Pancreas (tissue), 10 donors: Measurements from ENCODE around the gene QPCT. TPM values are rescaled to one million over a fixed set of nuclear protein-coding genes. Genes with fewer than 3 reads are reported as not detected.

ENCODE experiments used
- ATAC-seq, 4 donors: fragments of 200-7000 bp; cut with Tn5 transposase; one replicate each; pipeline versions ENCODE4 v1.8.0 to v1.9.1; 2020; ENCODE audit warnings: mild to moderate bottlenecking in 4 of 4, moderate library complexity in 4 of 4
- DNase-seq, 6 donors: peaks; one replicate each; pipeline ENCODE4 v3.0.0-alpha.2; 2020
- FAIRE-seq: peaks from 2 replicates; lab custom pipeline; 2012; peaks lifted over from hg19 to GRCh38; lab: Jason Lieb, UNC
- H3K27ac ChIP-seq, 4 donors: fragments of 200-600 bp; sonication (generic); 1 replicate in 3 of 4; 2 replicates in 1 of 4; pipeline versions ENCODE4 v1.5.0 to v1.8.0; 2020
- H3K27me3 ChIP-seq, 4 donors: fragments of 200-600 bp; one replicate each; pipeline ENCODE4 v1.8.0; 2021
- H3K36me3 ChIP-seq, 3 donors: fragments of 200-600 bp; sonication (generic) in 1 of 3; one replicate each; pipeline versions ENCODE4 v1.5.0 to v1.8.0; 2020 to 2021
- H3K4me1 ChIP-seq, 3 donors: fragments of 200-600 bp; one replicate each; pipeline ENCODE4 v1.8.0; 2021
- H3K4me3 ChIP-seq, 4 donors: fragments of 200-600 bp; sonication (generic) in 2 of 4; one replicate each; pipeline versions ENCODE4 v1.5.0 to v1.8.0; 2020 to 2021
- H3K9me3 ChIP-seq, 4 donors: fragments of 200-600 bp; one replicate each; pipeline ENCODE4 v1.8.0; 2021
- CTCF ChIP-seq, 4 donors: fragments of 200-600 bp; sonication (generic) in 3 of 4; IDR thresholded peaks; one replicate each; pipeline versions ENCODE4 v1.5.0 to v1.8.0; 2021; ENCODE audit warnings: antibody characterized with exemption in 4 of 4
- WGBS, 2 donors: extraction: QIAGEN DNeasy Blood & Tissue Kit; methylation state at CpG; one replicate each; pipeline ENCODE4 v1.1.7; 2013; 5-methylcytosine and 5-hydroxymethylcytosine counted together
- intact Hi-C, 3 donors: fragments of 100-400 bp; cut with DNase I; formaldehyde crosslinking; loops; one replicate each; pipeline versions ENCODE4 v1.11.1 to v1.14.2; 2022
- polyA plus RNA-seq, 2 donors: library from polyadenylated mRNA; stranded (reverse); fragments of 200-250 nt; gene quantifications; one replicate each; pipeline ENCODE4 v1.2.3, GENCODE V29; 2013
- total RNA-seq, 6 donors: library from RNA; stranded (reverse); fragmentation: NEBNext Ultra II Directional in 4 of 6; extraction: Animal tissue kit (Norgen Biotek cat#: 25700) in 4 of 6; gene quantifications; one replicate each; pipeline versions ENCODE4 v1.2.1 to v1.2.4, GENCODE V29; 2021 to 2023
- donor health status: healthy with polysubstance abuse.
- donor health status: DM: no; HTN: no; CAD: no; lungs with moderate emphysema.
- donor health status: DM: no; HTN: no; CAD: no.
- donor health status: control.
- donor health status: control.
- donor health status: Bipolar disorder and iron deficiency.
- donor health status: DM: yes; HTN: yes; CAD: no.
- donor health status: DM: no; HTN: no; CAD: no.
- donor health status: DM: no; HTN: no; CAD: no.
- donor health status: DM: yes; HTN: yes; CAD: no.

The QPCT gene
- total and polyA plus RNA-seq, 8 donors = 0.79 to 69.0 (median 7.4) TPM

- Histone ChIP-seq H3K27me3 (no peaks in the 10 kb centered on the region), H3K36me3 (no peaks in the 10 kb centered on the region), H3K4me1 (no peaks in the 10 kb centered on the region), H3K9me3 (no peaks in the 10 kb centered on the region), H3K27ac (no peak overlapping the region), H3K4me3 (no peak overlapping the region)
- intact Hi-C loops = no loop called here
- DNase-seq (no peak), ATAC-seq (no peak), FAIRE-seq (no peak)
- no peak for TF ChIP-seq CTCF (IDR thresholded peaks at IDR 0.05)
- WGBS, 2 donors = 95 to 100% methylated on average over 1 of the region's 1 CpG
Observed at GRCh38 chr2:37396890-37397565, 52.6 kb downstream of the QPCT start.

- WGBS, 2 donors = 92 to 94% methylated on average over 1 of the region's 1 CpG
- Histone ChIP-seq H3K4me1 (no peaks in the 10 kb centered on the region), H3K27me3 (no peaks in the 10 kb centered on the region), H3K36me3 (no peaks in the 10 kb centered on the region), H3K4me3 (no peak overlapping the region), H3K9me3 (no peaks in the 10 kb centered on the region), H3K27ac (no peak overlapping the region)
- no peak for DNase-seq
- TF ChIP-seq CTCF (IDR thresholded peaks at IDR 0.05) = no peak
- intact Hi-C loops = no loop called here
- FAIRE-seq = no peak
- ATAC-seq = no peak
Observed at GRCh38 chr2:37398990-37399389, 54.6 kb downstream of the QPCT start.

- FAIRE-seq = peak; percentile 5
- no peak for TF ChIP-seq CTCF (IDR thresholded peaks at IDR 0.05)
Observed at GRCh38 chr2:37400041-37400440, 55.6 kb downstream of the QPCT start.

GRCh38 chr2:37402636-37403035 lies 58.2 kb downstream of the QPCT start:
- ATAC-seq (no peak), DNase-seq (no peak), FAIRE-seq (no peak)
- Histone ChIP-seq H3K27ac (no peak overlapping the region), H3K27me3 (no peaks in the 10 kb centered on the region), H3K4me3 (no peak overlapping the region), H3K4me1 (no peaks in the 10 kb centered on the region), H3K9me3 (no peaks in the 10 kb centered on the region), H3K36me3 (no peaks in the 10 kb centered on the region)
- intact Hi-C loops = loop anchor here in 1 of 3 donors (5.0 kb wide), 1 partner anchor 475 kb away; no protein-coding TSS in a partner anchor
- TF ChIP-seq CTCF (IDR thresholded peaks at IDR 0.05) = no peak
- 81 to 83% methylated on average over 6 of the region's 6 CpGs for WGBS, 2 donors

More at GRCh38 chr2:37400041-37400440, 55.6 kb downstream of the QPCT start:
- Histone ChIP-seq H3K27me3 (no peaks in the 10 kb centered on the region), H3K27ac (no peak overlapping the region), H3K4me1 (no peaks in the 10 kb centered on the region), H3K36me3 (no peaks in the 10 kb centered on the region), H3K4me3 (no peak overlapping the region), H3K9me3 (no peaks in the 10 kb centered on the region)
- DNase-seq (no peak), ATAC-seq (no peak)
- intact Hi-C loops = loop anchor here in 1 of 3 donors (5.0 kb wide), 1 partner anchor 477 kb away; no protein-coding TSS in a partner anchor
- 84 to 93% methylated on average over 4 of the region's 4 CpGs for WGBS, 2 donors

DNA sequence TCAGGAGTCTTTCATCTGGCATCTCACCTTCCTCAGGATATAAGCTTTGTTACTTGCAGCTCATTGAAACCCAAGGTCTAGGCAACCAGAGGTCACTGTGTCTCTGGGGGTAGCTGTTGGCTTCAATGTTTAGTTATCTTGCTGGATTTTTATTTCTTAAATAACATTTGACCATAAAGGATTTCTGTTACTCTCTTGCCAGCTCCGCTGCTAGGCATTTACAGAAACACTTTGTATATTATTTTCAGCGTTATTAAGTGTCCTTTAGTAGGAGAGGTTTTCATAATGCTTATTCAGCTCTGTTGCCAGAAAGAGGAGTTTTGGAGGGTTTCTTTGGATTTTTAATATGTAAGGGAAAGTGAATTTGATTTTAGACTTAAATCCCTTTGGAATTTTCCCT lies 61.4 kb downstream of the QPCT start:
- intact Hi-C loops = no loop called here
- FAIRE-seq (no peak), ATAC-seq (no peak)

More for the DNA sequence above, 61.4 kb downstream of the QPCT start:
- H3K27me3 ChIP-seq = no peaks in the 10 kb centered on the region
- H3K9me3 ChIP-seq = no peaks in the 10 kb centered on the region
- H3K4me3 ChIP-seq = no peak overlapping the region
- H3K4me1 ChIP-seq = no peaks in the 10 kb centered on the region
- DNase-seq = no peak
- H3K27ac ChIP-seq = no peak overlapping the region
- TF ChIP-seq CTCF (IDR thresholded peaks at IDR 0.05) = no peak
- WGBS, 2 donors = 89 to 91% methylated on average over 2 of the region's 2 CpGs
- no peaks in the 10 kb centered on the region for H3K36me3 ChIP-seq
